HepG2 (cell line): Measurements from ENCODE around the gene DBN1. TPM values are rescaled to one million over a fixed set of nuclear protein-coding genes. Genes with fewer than 3 reads are reported as not detected.

Source experiments
- HDAC6 ChIP-seq: fragments of 200-600 bp; sonication (generic); IDR thresholded peaks from 2 replicates; pipeline ENCODE4 v1.7.0; 2017; ENCODE audit warnings: mild to moderate bottlenecking, antibody characterized with exemption, low read length, low read depth
- KLF12 ChIP-seq: sonication (generic); formaldehyde crosslinking; IDR thresholded peaks from 2 replicates; pipeline ENCODE4 v1.4.0; 2020; ENCODE audit warnings: missing genetic modification reagents, borderline replicate concordance
- PHF8 ChIP-seq: sonication (generic); formaldehyde crosslinking; IDR thresholded peaks from 2 replicates; pipeline ENCODE4 v1.5.0; 2020; ENCODE audit warnings: missing genetic modification reagents
- SETDB1 ChIP-seq: sonication (generic); formaldehyde crosslinking; IDR thresholded peaks from 2 replicates; pipeline ENCODE4 v1.5.1; 2020; ENCODE audit warnings: missing genetic modification reagents, mild to moderate bottlenecking, borderline replicate concordance
- SOX5 ChIP-seq: IDR thresholded peaks from 2 replicates; pipeline ENCODE4 v1.6.1; 2016; ENCODE audit warnings: borderline replicate concordance
- TRIM24 ChIP-seq: sonication (generic); formaldehyde crosslinking; IDR thresholded peaks from 2 replicates; pipeline ENCODE4 v1.8.0; 2022; ENCODE audit warnings: mild to moderate bottlenecking, missing genetic modification reagents
- XRCC5 ChIP-seq: fragments of 200-400 bp; formaldehyde crosslinking; optimal IDR thresholded peaks from 2 replicates; pipeline ENCODE3; 2017; ENCODE audit warnings: mild to moderate bottlenecking, low read length
- ZIK1 ChIP-seq: sonication (generic); formaldehyde crosslinking; IDR thresholded peaks from 2 replicates; pipeline ENCODE4 v1.5.0; 2020; ENCODE audit warnings: mild to moderate bottlenecking, low read depth, missing genetic modification reagents, borderline replicate concordance
- ZNF296 ChIP-seq: sonication (generic); formaldehyde crosslinking; conservative IDR thresholded peaks from 2 replicates; pipeline ENCODE4 v1.5.0; 2020; ENCODE audit warnings: mild to moderate bottlenecking, missing genetic modification reagents
- ZNF547 ChIP-seq: sonication (generic); formaldehyde crosslinking; IDR thresholded peaks from 2 replicates; pipeline ENCODE4 v1.5.1; 2020; ENCODE audit warnings: mild to moderate bottlenecking, missing genetic modification reagents
- ZNF563 ChIP-seq: sonication (generic); formaldehyde crosslinking; IDR thresholded peaks from 2 replicates; pipeline ENCODE4 v1.8.0; 2022; ENCODE audit warnings: mild to moderate bottlenecking, moderate library complexity, missing genetic modification reagents
- ZNF773 ChIP-seq: sonication (generic); formaldehyde crosslinking; IDR thresholded peaks from 2 replicates; pipeline ENCODE4 v1.4.0; 2020; ENCODE audit warnings: missing genetic modification reagents, borderline replicate concordance
- polyA plus RNA-seq, 8 experiments: library from polyadenylated mRNA; depleted of rRNA in 3 of 8; stranded (reverse) in 7 of 8; unstranded in 1 of 8; fragments of >200 nt; fragmentation: Illumina TruSeq in 4 of 8; extraction: Trizol in 4 of 8; gene quantifications; 2 replicates each; pipeline versions ENCODE4 v1.2.1 to v1.2.3, GENCODE V29; 2011 to 2016; ENCODE audit warnings: low read depth in 4 of 8, missing spikeins in 1 of 8, mixed read lengths in 1 of 8; ENCODE audit not compliant: insufficient read depth in 1 of 8
- total RNA-seq, 5 experiments: library from RNA; depleted of rRNA; stranded (reverse); fragments of >200 nt; fragmentation: Illumina TruSeq; extraction: Trizol; gene quantifications; 2 replicates each; pipeline ENCODE4 v1.2.3, GENCODE V29; 2016; ENCODE audit warnings: low read depth in 1 of 5
- TF ChIP-seq, protein P1 (sequence below): sonication (generic); formaldehyde crosslinking; IDR thresholded peaks from 2 replicates; pipeline ENCODE4 v1.5.0; 2020; ENCODE audit warnings: mild to moderate bottlenecking, missing genetic modification reagents
- TF ChIP-seq, protein P2 (sequence below): sonication (generic); formaldehyde crosslinking; IDR thresholded peaks from 2 replicates; pipeline ENCODE4 v1.4.0; 2020; ENCODE audit warnings: low read depth, mild to moderate bottlenecking, missing genetic modification reagents
- TF ChIP-seq, protein P3 (sequence below): sonication (generic); formaldehyde crosslinking; IDR thresholded peaks from 2 replicates; pipeline ENCODE4 v1.4.0; 2020; ENCODE audit warnings: missing genetic modification reagents; ENCODE audit errors: not compliant biosample characterization
- TF ChIP-seq, protein P4 (sequence below): sonication (generic); formaldehyde crosslinking; IDR thresholded peaks from 2 replicates; pipeline ENCODE4 v1.8.0; 2022; ENCODE audit warnings: mild to moderate bottlenecking, missing genetic modification reagents
- TF ChIP-seq, protein P5 (sequence below): sonication (generic); formaldehyde crosslinking; IDR thresholded peaks from 2 replicates; pipeline ENCODE4 v1.4.0; 2020; ENCODE audit warnings: mild to moderate bottlenecking, missing genetic modification reagents
- TF ChIP-seq, protein P6 (sequence below): sonication (generic); formaldehyde crosslinking; IDR thresholded peaks from 2 replicates; pipeline ENCODE4 v1.8.0; 2023; ENCODE audit warnings: mild to moderate bottlenecking, missing genetic modification reagents
- TF ChIP-seq, protein P7 (sequence below): sonication (generic); formaldehyde crosslinking; IDR thresholded peaks from 2 replicates; pipeline ENCODE4 v1.4.0; 2020; ENCODE audit warnings: missing genetic modification reagents, borderline replicate concordance

Gene DBN1
- total and polyA plus RNA-seq, 2 of the 13 experiments (the other 11 are each of a cell fraction or from before 2014, with no cell fraction given), result 27.0 to 37.3 TPM

DNA sequence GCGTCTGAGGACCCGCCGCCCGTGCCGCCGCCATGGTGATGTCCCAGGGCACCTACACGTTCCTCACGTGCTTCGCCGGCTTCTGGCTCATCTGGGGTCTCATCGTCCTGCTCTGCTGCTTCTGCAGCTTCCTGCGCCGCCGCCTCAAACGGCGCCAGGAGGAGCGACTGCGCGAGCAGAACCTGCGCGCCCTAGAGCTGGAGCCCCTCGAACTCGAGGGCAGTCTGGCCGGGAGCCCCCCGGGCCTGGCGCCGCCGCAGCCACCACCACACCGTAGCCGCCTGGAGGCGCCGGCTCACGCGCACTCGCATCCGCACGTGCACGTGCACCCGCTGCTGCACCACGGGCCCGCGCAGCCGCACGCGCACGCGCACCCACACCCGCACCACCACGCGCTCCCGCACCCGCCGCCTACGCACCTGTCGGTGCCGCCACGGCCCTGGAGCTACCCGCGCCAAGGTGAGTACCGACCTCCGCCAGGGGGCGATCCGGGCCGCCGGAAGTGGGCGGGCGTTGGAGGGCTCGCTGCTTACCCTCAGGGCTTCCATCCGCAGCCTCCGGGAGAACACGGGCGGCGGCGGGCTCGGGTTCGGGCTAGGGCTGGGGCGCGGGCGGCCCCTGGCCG lies 18.3 kb downstream of the DBN1 start (continued):
- TF ChIP-seq, protein P1, sequence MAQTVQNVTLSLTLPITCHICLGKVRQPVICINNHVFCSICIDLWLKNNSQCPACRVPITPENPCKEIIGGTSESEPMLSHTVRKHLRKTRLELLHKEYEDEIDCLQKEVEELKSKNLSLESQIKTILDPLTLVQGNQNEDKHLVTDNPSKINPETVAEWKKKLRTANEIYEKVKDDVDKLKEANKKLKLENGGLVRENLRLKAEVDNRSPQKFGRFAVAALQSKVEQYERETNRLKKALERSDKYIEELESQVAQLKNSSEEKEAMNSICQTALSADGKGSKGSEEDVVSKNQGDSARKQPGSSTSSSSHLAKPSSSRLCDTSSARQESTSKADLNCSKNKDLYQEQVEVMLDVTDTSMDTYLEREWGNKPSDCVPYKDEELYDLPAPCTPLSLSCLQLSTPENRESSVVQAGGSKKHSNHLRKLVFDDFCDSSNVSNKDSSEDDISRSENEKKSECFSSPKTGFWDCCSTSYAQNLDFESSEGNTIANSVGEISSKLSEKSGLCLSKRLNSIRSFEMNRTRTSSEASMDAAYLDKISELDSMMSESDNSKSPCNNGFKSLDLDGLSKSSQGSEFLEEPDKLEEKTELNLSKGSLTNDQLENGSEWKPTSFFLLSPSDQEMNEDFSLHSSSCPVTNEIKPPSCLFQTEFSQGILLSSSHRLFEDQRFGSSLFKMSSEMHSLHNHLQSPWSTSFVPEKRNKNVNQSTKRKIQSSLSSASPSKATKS, result no peak
- TF ChIP-seq ZNF563 (CRISPR knock-in tag) (no peak; the same call in 1 of the 2 replicates), KLF12 (CRISPR knock-in tag) (no peak), ZNF296 (CRISPR knock-in tag) (0 out of 2 replicates have a peak, but pooled peaks have one; percentile 20), HDAC6 (no peak), ZNF547 (CRISPR knock-in tag) (peak; percentile 90; the same call in 1 of the 2 replicates), SOX5 (CRISPR knock-in tag) (peak; percentile 25; the same call in 1 of the 2 replicates), PHF8 (CRISPR knock-in tag) (peak; percentile 78), ZIK1 (CRISPR knock-in tag) (peak; percentile 87; the same call in 1 of the 2 replicates), TRIM24 (CRISPR knock-in tag) (no peak), SETDB1 (no peak), XRCC5 (peak; percentile 64), ZNF773 (peak; percentile 59; the same call in 1 of the 2 replicates)
- TF ChIP-seq, protein P2, sequence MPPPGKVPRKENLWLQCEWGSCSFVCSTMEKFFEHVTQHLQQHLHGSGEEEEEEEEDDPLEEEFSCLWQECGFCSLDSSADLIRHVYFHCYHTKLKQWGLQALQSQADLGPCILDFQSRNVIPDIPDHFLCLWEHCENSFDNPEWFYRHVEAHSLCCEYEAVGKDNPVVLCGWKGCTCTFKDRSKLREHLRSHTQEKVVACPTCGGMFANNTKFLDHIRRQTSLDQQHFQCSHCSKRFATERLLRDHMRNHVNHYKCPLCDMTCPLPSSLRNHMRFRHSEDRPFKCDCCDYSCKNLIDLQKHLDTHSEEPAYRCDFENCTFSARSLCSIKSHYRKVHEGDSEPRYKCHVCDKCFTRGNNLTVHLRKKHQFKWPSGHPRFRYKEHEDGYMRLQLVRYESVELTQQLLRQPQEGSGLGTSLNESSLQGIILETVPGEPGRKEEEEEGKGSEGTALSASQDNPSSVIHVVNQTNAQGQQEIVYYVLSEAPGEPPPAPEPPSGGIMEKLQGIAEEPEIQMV (CRISPR knock-in tag), result peak; percentile 63; the same call in 1 of the 2 replicates
- TF ChIP-seq, protein P3, sequence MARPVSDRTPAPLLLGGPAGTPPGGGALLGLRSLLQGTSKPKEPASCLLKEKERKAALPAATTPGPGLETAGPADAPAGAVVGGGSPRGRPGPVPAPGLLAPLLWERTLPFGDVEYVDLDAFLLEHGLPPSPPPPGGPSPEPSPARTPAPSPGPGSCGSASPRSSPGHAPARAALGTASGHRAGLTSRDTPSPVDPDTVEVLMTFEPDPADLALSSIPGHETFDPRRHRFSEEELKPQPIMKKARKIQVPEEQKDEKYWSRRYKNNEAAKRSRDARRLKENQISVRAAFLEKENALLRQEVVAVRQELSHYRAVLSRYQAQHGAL (CRISPR knock-in tag), result peak; percentile 16
- TF ChIP-seq, protein P4, sequence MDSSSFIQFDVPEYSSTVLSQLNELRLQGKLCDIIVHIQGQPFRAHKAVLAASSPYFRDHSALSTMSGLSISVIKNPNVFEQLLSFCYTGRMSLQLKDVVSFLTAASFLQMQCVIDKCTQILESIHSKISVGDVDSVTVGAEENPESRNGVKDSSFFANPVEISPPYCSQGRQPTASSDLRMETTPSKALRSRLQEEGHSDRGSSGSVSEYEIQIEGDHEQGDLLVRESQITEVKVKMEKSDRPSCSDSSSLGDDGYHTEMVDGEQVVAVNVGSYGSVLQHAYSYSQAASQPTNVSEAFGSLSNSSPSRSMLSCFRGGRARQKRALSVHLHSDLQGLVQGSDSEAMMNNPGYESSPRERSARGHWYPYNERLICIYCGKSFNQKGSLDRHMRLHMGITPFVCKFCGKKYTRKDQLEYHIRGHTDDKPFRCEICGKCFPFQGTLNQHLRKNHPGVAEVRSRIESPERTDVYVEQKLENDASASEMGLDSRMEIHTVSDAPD (CRISPR knock-in tag), result peak; percentile 92
- TF ChIP-seq, protein P5, sequence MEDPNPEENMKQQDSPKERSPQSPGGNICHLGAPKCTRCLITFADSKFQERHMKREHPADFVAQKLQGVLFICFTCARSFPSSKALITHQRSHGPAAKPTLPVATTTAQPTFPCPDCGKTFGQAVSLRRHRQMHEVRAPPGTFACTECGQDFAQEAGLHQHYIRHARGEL, result no peak; the same call in 1 of the 2 replicates
- TF ChIP-seq, protein P6, sequence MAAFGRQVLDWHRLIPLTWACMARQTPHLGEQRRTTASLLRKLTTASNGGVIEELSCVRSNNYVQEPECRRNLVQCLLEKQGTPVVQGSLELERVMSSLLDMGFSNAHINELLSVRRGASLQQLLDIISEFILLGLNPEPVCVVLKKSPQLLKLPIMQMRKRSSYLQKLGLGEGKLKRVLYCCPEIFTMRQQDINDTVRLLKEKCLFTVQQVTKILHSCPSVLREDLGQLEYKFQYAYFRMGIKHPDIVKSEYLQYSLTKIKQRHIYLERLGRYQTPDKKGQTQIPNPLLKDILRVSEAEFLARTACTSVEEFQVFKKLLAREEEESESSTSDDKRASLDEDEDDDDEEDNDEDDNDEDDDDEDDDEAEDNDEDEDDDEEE (CRISPR knock-in tag), result peak; percentile 97
- TF ChIP-seq, protein P7, sequence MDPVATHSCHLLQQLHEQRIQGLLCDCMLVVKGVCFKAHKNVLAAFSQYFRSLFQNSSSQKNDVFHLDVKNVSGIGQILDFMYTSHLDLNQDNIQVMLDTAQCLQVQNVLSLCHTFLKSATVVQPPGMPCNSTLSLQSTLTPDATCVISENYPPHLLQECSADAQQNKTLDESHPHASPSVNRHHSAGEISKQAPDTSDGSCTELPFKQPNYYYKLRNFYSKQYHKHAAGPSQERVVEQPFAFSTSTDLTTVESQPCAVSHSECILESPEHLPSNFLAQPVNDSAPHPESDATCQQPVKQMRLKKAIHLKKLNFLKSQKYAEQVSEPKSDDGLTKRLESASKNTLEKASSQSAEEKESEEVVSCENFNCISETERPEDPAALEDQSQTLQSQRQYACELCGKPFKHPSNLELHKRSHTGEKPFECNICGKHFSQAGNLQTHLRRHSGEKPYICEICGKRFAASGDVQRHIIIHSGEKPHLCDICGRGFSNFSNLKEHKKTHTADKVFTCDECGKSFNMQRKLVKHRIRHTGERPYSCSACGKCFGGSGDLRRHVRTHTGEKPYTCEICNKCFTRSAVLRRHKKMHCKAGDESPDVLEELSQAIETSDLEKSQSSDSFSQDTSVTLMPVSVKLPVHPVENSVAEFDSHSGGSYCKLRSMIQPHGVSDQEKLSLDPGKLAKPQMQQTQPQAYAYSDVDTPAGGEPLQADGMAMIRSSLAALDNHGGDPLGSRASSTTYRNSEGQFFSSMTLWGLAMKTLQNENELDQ (CRISPR knock-in tag), result no peak
